HG03103 (cell line): ENCODE measurements around the gene SERPINE3.

Source experiments
- ATAC-seq: cut with Tn5 transposase; IDR thresholded peaks from one replicate; pipeline ENCODE4 v1.9.1; 2021; ENCODE audit warnings: low read depth; ENCODE audit not compliant: unreplicated experiment

Gene SERPINE3

GRCh38 chr13:51327961-51328360, 11.5 kb upstream of the SERPINE3 start:
- ATAC-seq: no peak

GRCh38 chr13:51328488-51328887, 11.0 kb upstream of the SERPINE3 start:
- ATAC-seq: no peak

- no peak for ATAC-seq
These were observed 9.9 kb upstream of the SERPINE3 start for GRCh38 chr13:51329606-51330005.

- ATAC-seq: no peak
These were observed 8.7 kb upstream of the SERPINE3 start for GRCh38 chr13:51330791-51331190.

GRCh38 chr13:51331354-51331861, 8.1 kb upstream of the SERPINE3 start:
- ATAC-seq: no peak

GRCh38 chr13:51332566-51333361, 6.7 kb upstream of the SERPINE3 start:
- no peak for ATAC-seq

GRCh38 chr13:51333421-51333820, 6.1 kb upstream of the SERPINE3 start:
- no peak for ATAC-seq

- no peak for ATAC-seq
These were observed 5.7 kb upstream of the SERPINE3 start for GRCh38 chr13:51333826-51334225.

- ATAC-seq: no peak
These were observed 2.7 kb upstream of the SERPINE3 start for GRCh38 chr13:51336746-51337145.

GRCh38 chr13:51339952-51340732, 651 bp downstream of the SERPINE3 start:
- ATAC-seq: no peak

- ATAC-seq: no peak
These were observed 1.7 kb downstream of the SERPINE3 start for GRCh38 chr13:51341232-51341631.

GRCh38 chr13:51341791-51342190, 2.3 kb downstream of the SERPINE3 start:
- ATAC-seq: no peak

GRCh38 chr13:51342706-51343105, 3.2 kb downstream of the SERPINE3 start:
- no peak for ATAC-seq

GRCh38 chr13:51343475-51343874, 4.0 kb downstream of the SERPINE3 start:
- ATAC-seq: no peak

GRCh38 chr13:51346397-51346796, 6.9 kb downstream of the SERPINE3 start:
- no peak for ATAC-seq

GRCh38 chr13:51347099-51347498, 7.6 kb downstream of the SERPINE3 start:
- ATAC-seq: no peak

- ATAC-seq: no peak
These were observed 8.8 kb downstream of the SERPINE3 start for GRCh38 chr13:51348069-51348967.

- ATAC-seq: no peak
These were observed 9.5 kb downstream of the SERPINE3 start for GRCh38 chr13:51349016-51349415.

- ATAC-seq: no peak
These were observed 15.7 kb downstream of the SERPINE3 start for GRCh38 chr13:51355217-51355616.

GRCh38 chr13:51357928-51358595, 18.6 kb downstream of the SERPINE3 start:
- ATAC-seq: no peak
